ENCODE data around the gene DUSP14. TPM values are rescaled to one million over a fixed set of nuclear protein-coding genes. Genes with fewer than 3 reads are reported as not detected.

The DUSP14 gene
- total and polyA plus RNA-seq, 2 experiments from 2014 or later, result 153 to 154 TPM

GRCh38 chr17:37470181-37470580 lies 19.5 kb upstream of the DUSP14 start:
- Histone ChIP-seq H3K27me3 (replicated peaks; ENCODE audit: insufficient read depth) (no peaks in the 10 kb centered on the region), H3K4me1 (ENCODE audit: insufficient read depth) (no peaks in the 10 kb centered on the region), H3K4me2 (ENCODE audit: unreplicated experiment) (no peak overlapping the region), H3K9me3 (ENCODE audit: low read depth) (no peaks in the 10 kb centered on the region), H2AFZ (no peak overlapping the region), H3K9ac (no peak overlapping the region), H3K36me3 (ENCODE audit: low read depth) (peaks cover 63% of the 10 kb centered on the region), H3K9me2 (ENCODE audit: insufficient read depth) (no peaks in the 10 kb centered on the region), H3K79me2 (ENCODE audit: insufficient read depth) (no peaks in the 10 kb centered on the region), H3K4me3 (no peak overlapping the region), H3F3A (ENCODE audit: insufficient read depth) (peaks cover 8% of the 10 kb centered on the region), H3K27ac (no peak overlapping the region), H4K20me1 (ENCODE audit: insufficient read depth) (no peaks in the 10 kb centered on the region)
- DNase-seq, result no peak
- in situ Hi-C loops (cut with MboI), result loop anchor here (10.0 kb wide), 1 partner anchor 55 kb away; no protein-coding TSS in a partner anchor
- TF ChIP-seq EZH2 (IDR thresholded peaks at IDR 0.05; ENCODE audit: insufficient read depth, poor library complexity, severe bottlenecking) (no peak), EZH2phosphoT487 (IDR thresholded peaks at IDR 0.05; ENCODE audit: insufficient read depth, low read depth) (no peak)
- WGBS, 2 experiments (ENCODE audit: low coverage in 1 of 2, low lambda C conversion rate in 2 of 2, missing lambda C conversion rate in 2 of 2), result 96 to 97% methylated on average over 7 of the region's 7 CpGs

- no peaks in the 10 kb centered on the region for H4K20me1 ChIP-seq (ENCODE audit: insufficient read depth)
- H3K9ac ChIP-seq, result peak overlapping the region; percentile 73
- peaks cover 39% of the 10 kb centered on the region for H3K4me1 ChIP-seq (ENCODE audit: insufficient read depth)
- DNase-seq, result peak; percentile 34
- peak overlapping the region; percentile 88 for H3K27ac ChIP-seq
- H3K36me3 ChIP-seq (ENCODE audit: low read depth), result peaks cover 35% of the 10 kb centered on the region
- WGBS, 2 experiments (ENCODE audit: low coverage in 1 of 2, low lambda C conversion rate in 2 of 2, missing lambda C conversion rate in 2 of 2), result 0 to 13% methylated on average over 1 of the region's 1 CpG
- in situ Hi-C loops (cut with MboI), result loop anchor here (10.0 kb wide), 1 partner anchor 61 kb away; no protein-coding TSS in a partner anchor
- no peaks in the 10 kb centered on the region for H3K9me2 ChIP-seq (ENCODE audit: insufficient read depth)
- H3K79me2 ChIP-seq (ENCODE audit: insufficient read depth), result 0 out of 2 replicates have a peak, but pooled peaks cover 4% of the 10 kb centered on the region
- peaks cover 47% of the 10 kb centered on the region for H3F3A ChIP-seq (ENCODE audit: insufficient read depth)
- no peak overlapping the region for H2AFZ ChIP-seq
- no peaks in the 10 kb centered on the region for H3K27me3 ChIP-seq (replicated peaks; ENCODE audit: insufficient read depth)
- no peak for TF ChIP-seq EZH2phosphoT487 (IDR thresholded peaks at IDR 0.05; ENCODE audit: insufficient read depth, low read depth)
- TF ChIP-seq EZH2 (IDR thresholded peaks at IDR 0.05; ENCODE audit: insufficient read depth, poor library complexity, severe bottlenecking), result no peak
- H3K4me3 ChIP-seq, result 0 out of 2 replicates have a peak overlapping the region, but pooled peaks have one; percentile 14
- no peaks in the 10 kb centered on the region for H3K9me3 ChIP-seq (ENCODE audit: low read depth)
- H3K4me2 ChIP-seq (ENCODE audit: unreplicated experiment), result peak overlapping the region; percentile 49
Measured at GRCh38 chr17:37475731-37476420, 13.8 kb upstream of the DUSP14 start.

GRCh38 chr17:37476431-37477120 lies 13.1 kb upstream of the DUSP14 start:
- H3K27me3 ChIP-seq (replicated peaks; ENCODE audit: insufficient read depth), result no peaks in the 10 kb centered on the region
- peak overlapping the region; percentile 73 for H3K9ac ChIP-seq
- no peaks in the 10 kb centered on the region for H3K9me2 ChIP-seq (ENCODE audit: insufficient read depth)
- H3K4me2 ChIP-seq (ENCODE audit: unreplicated experiment), result peak overlapping the region; percentile 49
- peaks cover 39% of the 10 kb centered on the region for H3K4me1 ChIP-seq (ENCODE audit: insufficient read depth)
- 38 to 39% methylated on average over 4 of the region's 4 CpGs for WGBS, 2 experiments (ENCODE audit: low coverage in 1 of 2, low lambda C conversion rate in 2 of 2, missing lambda C conversion rate in 2 of 2)
- no peak overlapping the region for H2AFZ ChIP-seq
- H3F3A ChIP-seq (ENCODE audit: insufficient read depth), result peaks cover 50% of the 10 kb centered on the region
- in situ Hi-C loops (cut with MboI), result loop anchor here (10.0 kb wide), 1 partner anchor 62 kb away; no protein-coding TSS in a partner anchor
- H3K27ac ChIP-seq, result peak overlapping the region; percentile 88
- TF ChIP-seq EZH2phosphoT487 (IDR thresholded peaks at IDR 0.05; ENCODE audit: insufficient read depth, low read depth), result no peak
- TF ChIP-seq EZH2 (IDR thresholded peaks at IDR 0.05; ENCODE audit: insufficient read depth, poor library complexity, severe bottlenecking), result no peak
- no peaks in the 10 kb centered on the region for H3K9me3 ChIP-seq (ENCODE audit: low read depth)
- H4K20me1 ChIP-seq (ENCODE audit: insufficient read depth), result no peaks in the 10 kb centered on the region
- 0 out of 2 replicates have a peak, but pooled peaks cover 4% of the 10 kb centered on the region for H3K79me2 ChIP-seq (ENCODE audit: insufficient read depth)
- H3K4me3 ChIP-seq, result 0 out of 2 replicates have a peak overlapping the region, but pooled peaks have one; percentile 14
- peaks cover 31% of the 10 kb centered on the region; the same call in 1 of the 2 replicates for H3K36me3 ChIP-seq (ENCODE audit: low read depth)
- DNase-seq, result peak; percentile 70

- Histone ChIP-seq H3K9ac (peak overlapping the region; percentile 73), H2AFZ (no peak overlapping the region), H3K4me1 (ENCODE audit: insufficient read depth) (peaks cover 46% of the 10 kb centered on the region), H3K27me3 (replicated peaks; ENCODE audit: insufficient read depth) (no peaks in the 10 kb centered on the region), H3K9me3 (ENCODE audit: low read depth) (no peaks in the 10 kb centered on the region), H4K20me1 (ENCODE audit: insufficient read depth) (no peaks in the 10 kb centered on the region), H3K79me2 (ENCODE audit: insufficient read depth) (0 out of 2 replicates have a peak, but pooled peaks cover 4% of the 10 kb centered on the region), H3K9me2 (ENCODE audit: insufficient read depth) (no peaks in the 10 kb centered on the region), H3K4me2 (ENCODE audit: unreplicated experiment) (peak overlapping the region; percentile 55), H3K27ac (peak overlapping the region; percentile 88), H3K4me3 (no peak overlapping the region), H3K36me3 (ENCODE audit: low read depth) (peaks cover 27% of the 10 kb centered on the region; the same call in 1 of the 2 replicates), H3F3A (ENCODE audit: insufficient read depth) (peaks cover 61% of the 10 kb centered on the region)
- peak; percentile 90 for DNase-seq
- 6 to 17% methylated on average over 2 of the region's 2 CpGs for WGBS, 2 experiments (ENCODE audit: low coverage in 1 of 2, low lambda C conversion rate in 2 of 2, missing lambda C conversion rate in 2 of 2)
- TF ChIP-seq EZH2phosphoT487 (IDR thresholded peaks at IDR 0.05; ENCODE audit: insufficient read depth, low read depth) (no peak), EZH2 (IDR thresholded peaks at IDR 0.05; ENCODE audit: insufficient read depth, poor library complexity, severe bottlenecking) (no peak)
- in situ Hi-C loops (cut with MboI), result loop anchor here (10.0 kb wide), 1 partner anchor 63 kb away; no protein-coding TSS in a partner anchor
Measured at GRCh38 chr17:37478187-37478586, 11.5 kb upstream of the DUSP14 start.
